SK-N-SH (cell line): ENCODE results near the gene RBBP8NL. TPM values are rescaled to one million over a fixed set of nuclear protein-coding genes. Genes with fewer than 3 reads are reported as not detected.

Source experiments
- CTCF ChIA-PET: fragments of 300-600, 350-600 bp; formaldehyde crosslinking; extraction: SDS; loops from one replicate; lab custom pipeline; 2021; lab: Yijun Ruan, JAX
- POLR2A ChIA-PET: fragments of 350-600 bp; sonication (Branson Sonifier 250); formaldehyde crosslinking; extraction: SDS; loops from one replicate; lab custom pipeline; 2020; ENCODE audit warnings: antibody characterized with exemption, inconsistent platforms; lab: Yijun Ruan, JAX
- DNase-seq: peaks from one replicate; pipeline ENCODE4 v3.0.0; 2012
- H2AFZ ChIP-seq: fragments of 200-600 bp; sonication (generic); 2 replicates; pipeline ENCODE4 v1.8.1; 2016; ENCODE audit warnings: antibody characterized with exemption, mild to moderate bottlenecking, low read depth
- H3F3A ChIP-seq: fragments of 200-600 bp; sonication (generic); replicated peaks from 2 replicates; pipeline ENCODE3; 2016; ENCODE audit warnings: antibody characterized with exemption, mild to moderate bottlenecking; ENCODE audit not compliant: insufficient read depth
- H3K27ac ChIP-seq, 2 experiments: fragments of 200-500 bp in 1 of 2; fragments of 200-600 bp in 1 of 2; sonication (Bioruptor generic) in 1 of 2; sonication (generic), shearing (Covaris generic) in 1 of 2; 2 replicates each; pipeline versions ENCODE4 v1.5.1 to v1.6.1; 2014 to 2016; ENCODE audit warnings: low read depth in 2 of 2, inconsistent platforms in 1 of 2, low read length in 1 of 2, mild to moderate bottlenecking in 1 of 2, mixed read lengths in 1 of 2
- H3K27me3 ChIP-seq: fragments of 200-600 bp; sonication (generic), shearing (Covaris generic); 2 replicates; pipeline ENCODE4 v1.6.1; 2016; ENCODE audit warnings: mixed run types; ENCODE audit not compliant: insufficient read depth
- H3K36me3 ChIP-seq, 2 experiments: fragments of 200-500 bp in 1 of 2; fragments of 200-600 bp in 1 of 2; sonication (Bioruptor generic) in 1 of 2; sonication (generic) in 1 of 2; replicated peaks in 1 of 2; 2 replicates each; pipeline versions ENCODE3 to v1.5.1; 2014 to 2016; ENCODE audit warnings: low read length in 1 of 2, mild to moderate bottlenecking in 1 of 2; ENCODE audit not compliant: insufficient read depth in 2 of 2, control insufficient read depth in 1 of 2
- H3K4me1 ChIP-seq, 2 experiments: fragments of 200-500 bp in 1 of 2; fragments of 200-600 bp in 1 of 2; sonication (Bioruptor generic) in 1 of 2; sonication (generic), shearing (Covaris generic) in 1 of 2; 2 replicates each; pipeline versions ENCODE4 v1.5.1 to v1.6.1; 2014 to 2016; ENCODE audit warnings: low read depth in 1 of 2, low read length in 1 of 2, mixed run types in 1 of 2; ENCODE audit not compliant: insufficient read depth in 2 of 2, control insufficient read depth in 1 of 2
- H3K4me2 ChIP-seq: fragments of 200-600 bp; sonication (generic), shearing (Covaris generic); 2 replicates; pipeline ENCODE4 v1.6.1; 2017; ENCODE audit warnings: mixed run types
- H3K4me3 ChIP-seq, 2 experiments: fragments of 200-500 bp in 1 of 2; fragments of 200-600 bp in 1 of 2; sonication (Bioruptor generic) in 1 of 2; sonication (generic), shearing (Covaris generic) in 1 of 2; 2 replicates each; pipeline versions ENCODE4 v1.5.1 to v1.8.1; 2014 to 2016; ENCODE audit warnings: low read depth in 2 of 2, inconsistent platforms in 1 of 2, low read length in 1 of 2, mild to moderate bottlenecking in 1 of 2, mixed read lengths in 1 of 2, moderate library complexity in 1 of 2
- H3K79me2 ChIP-seq: fragments of 200-600 bp; sonication (generic); 2 replicates; pipeline ENCODE4 v1.8.1; 2017; ENCODE audit warnings: mild to moderate bottlenecking; ENCODE audit not compliant: insufficient read depth
- H3K9ac ChIP-seq: fragments of 200-600 bp; sonication (generic); 2 replicates; pipeline ENCODE4 v1.6.1; 2017; ENCODE audit warnings: mixed run types
- H3K9me2 ChIP-seq: fragments of 200-600 bp; sonication (generic); 2 replicates; pipeline ENCODE4 v1.6.1; 2017; ENCODE audit warnings: mixed run types
- H3K9me3 ChIP-seq: fragments of 200-600 bp; sonication (generic); 2 replicates; pipeline ENCODE4 v1.6.1; 2017; ENCODE audit warnings: mixed run types, mild to moderate bottlenecking, moderate library complexity
- H4K20me1 ChIP-seq: fragments of 200-600 bp; sonication (generic); 2 replicates; pipeline ENCODE4 v1.6.1; 2017; ENCODE audit warnings: mild to moderate bottlenecking, mixed run types; ENCODE audit not compliant: insufficient read depth
- ELF1 ChIP-seq: IDR thresholded peaks from 2 replicates; pipeline ENCODE4 v1.4.0; 2012
- EP300 ChIP-seq, 2 experiments: IDR thresholded peaks; 2 replicates each; pipeline versions ENCODE4 v1.4.0 to v1.6.1; 2012; ENCODE audit warnings: borderline replicate concordance in 1 of 2, low read depth in 1 of 2, low read length in 1 of 2
- FOXJ3 ChIP-seq: sonication (generic); formaldehyde crosslinking; IDR thresholded peaks from 2 replicates; pipeline ENCODE4 v1.5.1; 2020; ENCODE audit warnings: mild to moderate bottlenecking, missing genetic modification reagents
- FOXM1 ChIP-seq: IDR thresholded peaks from 2 replicates; pipeline ENCODE4 v1.4.0; 2012; ENCODE audit warnings: low read depth, mild to moderate bottlenecking
- NFIC ChIP-seq: IDR thresholded peaks from 2 replicates; pipeline ENCODE4 v1.4.0; 2012; ENCODE audit warnings: borderline replicate concordance
- NRF1 ChIP-seq: IDR thresholded peaks from 2 replicates; pipeline ENCODE4 v1.6.1; 2012; ENCODE audit warnings: low read depth, mild to moderate bottlenecking, low read length
- POLR2AphosphoS5 ChIP-seq: IDR thresholded peaks from 2 replicates; pipeline ENCODE4 v1.6.1; 2012; ENCODE audit warnings: low read depth, low read length
- RAD21 ChIP-seq: IDR thresholded peaks from 2 replicates; pipeline ENCODE4 v1.6.1; 2012; ENCODE audit warnings: mild to moderate bottlenecking, low read length
- SIN3A ChIP-seq: IDR thresholded peaks from 2 replicates; pipeline ENCODE4 v1.6.1; 2012; ENCODE audit warnings: low read depth, mild to moderate bottlenecking, low read length, moderate library complexity, borderline replicate concordance
- TAF1 ChIP-seq: IDR thresholded peaks from 2 replicates; pipeline ENCODE4 v1.6.1; 2012; ENCODE audit warnings: low read depth, mild to moderate bottlenecking, low read length, moderate library complexity, borderline replicate concordance
- TEAD4 ChIP-seq: IDR thresholded peaks from 2 replicates; pipeline ENCODE4 v1.4.0; 2012; ENCODE audit warnings: mild to moderate bottlenecking, borderline replicate concordance; ENCODE audit not compliant: insufficient read depth
- WGBS: methylation state at CpG from one replicate; pipeline ENCODE4 v1.1.6; 2017; ENCODE audit warnings: low lambda C conversion rate; 5-methylcytosine and 5-hydroxymethylcytosine counted together
- polyA plus RNA-seq, 3 experiments: library from polyadenylated mRNA; depleted of rRNA; stranded (reverse); fragments of >200 nt; gene quantifications; 2 replicates each; pipeline ENCODE4 v1.2.3, GENCODE V29; 2012
- TF ChIP-seq, protein P1 (sequence below): fragments of 150-350 bp; IDR thresholded peaks from 2 replicates; pipeline ENCODE4 v1.6.1; 2016; ENCODE audit warnings: mild to moderate bottlenecking, low read depth, low read length
- TF ChIP-seq, protein P2 (sequence below): IDR thresholded peaks from 2 replicates; pipeline ENCODE4; 2012
- TF ChIP-seq, protein P3 (sequence below): IDR thresholded peaks from 2 replicates; pipeline ENCODE4 v1.6.1; 2012; ENCODE audit warnings: mild to moderate bottlenecking, low read depth, low read length, moderate library complexity
- TF ChIP-seq, protein P4 (sequence below): IDR thresholded peaks from 2 replicates; pipeline ENCODE4 v1.4.0; 2012; ENCODE audit warnings: low read depth

The RBBP8NL gene
- polyA plus RNA-seq, 1 of the 3 experiments (the other 2 are of a cell fraction), result not detected

DNA sequence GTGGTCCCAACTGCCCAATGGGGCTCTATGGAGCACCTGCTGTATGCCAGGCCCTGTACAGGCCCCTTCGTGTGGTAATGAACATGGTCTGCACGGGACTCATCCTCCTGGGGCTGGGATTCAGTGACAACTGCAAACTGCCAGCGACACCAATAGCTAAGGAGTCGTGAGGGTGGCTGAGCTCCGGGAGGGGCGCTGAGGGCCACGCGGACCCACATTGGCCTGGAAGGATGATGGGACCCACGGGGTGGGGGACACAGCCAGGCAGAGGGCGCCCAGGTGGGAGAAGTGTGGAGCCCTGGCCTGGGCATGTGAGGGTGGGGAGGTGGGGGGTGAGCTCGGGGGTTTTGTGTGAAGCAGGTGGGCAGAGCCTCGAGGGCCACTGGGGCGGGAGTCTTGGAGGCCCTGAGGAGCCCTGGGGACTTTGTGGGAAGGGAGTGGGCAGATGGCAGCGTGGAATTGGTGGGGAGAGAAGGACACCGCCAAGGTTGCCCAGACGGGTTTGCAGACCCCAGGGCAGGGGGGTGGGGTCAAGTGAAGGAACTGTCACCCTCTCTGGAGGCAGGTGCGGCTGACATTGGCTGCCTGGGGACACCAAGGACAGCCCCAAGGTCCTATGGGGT, 26.0 kb upstream of the RBBP8NL start:
- Histone ChIP-seq H3F3A (no peaks in the 10 kb centered on the region), H3K4me2 (no peak overlapping the region), H3K9ac (no peak overlapping the region), H3K79me2 (no peaks in the 10 kb centered on the region), H3K9me2 (no peaks in the 10 kb centered on the region), H3K27me3 (no peaks in the 10 kb centered on the region), H3K4me3 (no peak overlapping the region), H3K4me1 (peaks cover 0 to 8% of the 10 kb centered on the region in 2 experiments; a peak in 1 of 4 replicates), H3K36me3 (no peaks in the 10 kb centered on the region), H3K27ac (no peak overlapping the region), H2AFZ (no peak overlapping the region), H4K20me1 (no peaks in the 10 kb centered on the region), H3K9me3 (no peaks in the 10 kb centered on the region)
- POLR2A ChIA-PET, result no interaction called here
- 67% methylated on average over 17 of the region's 17 CpGs for WGBS
- no peak for DNase-seq
- TF ChIP-seq, protein P1, sequence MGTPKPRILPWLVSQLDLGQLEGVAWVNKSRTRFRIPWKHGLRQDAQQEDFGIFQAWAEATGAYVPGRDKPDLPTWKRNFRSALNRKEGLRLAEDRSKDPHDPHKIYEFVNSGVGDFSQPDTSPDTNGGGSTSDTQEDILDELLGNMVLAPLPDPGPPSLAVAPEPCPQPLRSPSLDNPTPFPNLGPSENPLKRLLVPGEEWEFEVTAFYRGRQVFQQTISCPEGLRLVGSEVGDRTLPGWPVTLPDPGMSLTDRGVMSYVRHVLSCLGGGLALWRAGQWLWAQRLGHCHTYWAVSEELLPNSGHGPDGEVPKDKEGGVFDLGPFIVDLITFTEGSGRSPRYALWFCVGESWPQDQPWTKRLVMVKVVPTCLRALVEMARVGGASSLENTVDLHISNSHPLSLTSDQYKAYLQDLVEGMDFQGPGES, result no peak
- TF ChIP-seq, protein P2, sequence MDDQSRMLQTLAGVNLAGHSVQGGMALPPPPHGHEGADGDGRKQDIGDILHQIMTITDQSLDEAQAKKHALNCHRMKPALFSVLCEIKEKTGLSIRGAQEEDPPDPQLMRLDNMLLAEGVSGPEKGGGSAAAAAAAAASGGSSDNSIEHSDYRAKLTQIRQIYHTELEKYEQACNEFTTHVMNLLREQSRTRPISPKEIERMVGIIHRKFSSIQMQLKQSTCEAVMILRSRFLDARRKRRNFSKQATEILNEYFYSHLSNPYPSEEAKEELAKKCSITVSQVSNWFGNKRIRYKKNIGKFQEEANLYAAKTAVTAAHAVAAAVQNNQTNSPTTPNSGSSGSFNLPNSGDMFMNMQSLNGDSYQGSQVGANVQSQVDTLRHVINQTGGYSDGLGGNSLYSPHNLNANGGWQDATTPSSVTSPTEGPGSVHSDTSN, result no peak
- TF ChIP-seq TAF1, result no peak
- no peak for TF ChIP-seq ELF1
- TF ChIP-seq, protein P3, sequence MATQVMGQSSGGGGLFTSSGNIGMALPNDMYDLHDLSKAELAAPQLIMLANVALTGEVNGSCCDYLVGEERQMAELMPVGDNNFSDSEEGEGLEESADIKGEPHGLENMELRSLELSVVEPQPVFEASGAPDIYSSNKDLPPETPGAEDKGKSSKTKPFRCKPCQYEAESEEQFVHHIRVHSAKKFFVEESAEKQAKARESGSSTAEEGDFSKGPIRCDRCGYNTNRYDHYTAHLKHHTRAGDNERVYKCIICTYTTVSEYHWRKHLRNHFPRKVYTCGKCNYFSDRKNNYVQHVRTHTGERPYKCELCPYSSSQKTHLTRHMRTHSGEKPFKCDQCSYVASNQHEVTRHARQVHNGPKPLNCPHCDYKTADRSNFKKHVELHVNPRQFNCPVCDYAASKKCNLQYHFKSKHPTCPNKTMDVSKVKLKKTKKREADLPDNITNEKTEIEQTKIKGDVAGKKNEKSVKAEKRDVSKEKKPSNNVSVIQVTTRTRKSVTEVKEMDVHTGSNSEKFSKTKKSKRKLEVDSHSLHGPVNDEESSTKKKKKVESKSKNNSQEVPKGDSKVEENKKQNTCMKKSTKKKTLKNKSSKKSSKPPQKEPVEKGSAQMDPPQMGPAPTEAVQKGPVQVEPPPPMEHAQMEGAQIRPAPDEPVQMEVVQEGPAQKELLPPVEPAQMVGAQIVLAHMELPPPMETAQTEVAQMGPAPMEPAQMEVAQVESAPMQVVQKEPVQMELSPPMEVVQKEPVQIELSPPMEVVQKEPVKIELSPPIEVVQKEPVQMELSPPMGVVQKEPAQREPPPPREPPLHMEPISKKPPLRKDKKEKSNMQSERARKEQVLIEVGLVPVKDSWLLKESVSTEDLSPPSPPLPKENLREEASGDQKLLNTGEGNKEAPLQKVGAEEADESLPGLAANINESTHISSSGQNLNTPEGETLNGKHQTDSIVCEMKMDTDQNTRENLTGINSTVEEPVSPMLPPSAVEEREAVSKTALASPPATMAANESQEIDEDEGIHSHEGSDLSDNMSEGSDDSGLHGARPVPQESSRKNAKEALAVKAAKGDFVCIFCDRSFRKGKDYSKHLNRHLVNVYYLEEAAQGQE, result no peak
- no peak for TF ChIP-seq FOXM1
- TF ChIP-seq RAD21, result no peak
- TF ChIP-seq POLR2AphosphoS5, result no peak
- TF ChIP-seq NRF1, result no peak
- no peak for TF ChIP-seq TEAD4
- TF ChIP-seq, protein P4, sequence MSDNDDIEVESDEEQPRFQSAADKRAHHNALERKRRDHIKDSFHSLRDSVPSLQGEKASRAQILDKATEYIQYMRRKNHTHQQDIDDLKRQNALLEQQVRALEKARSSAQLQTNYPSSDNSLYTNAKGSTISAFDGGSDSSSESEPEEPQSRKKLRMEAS, result no peak
- TF ChIP-seq SIN3A, result no peak
- no peak for TF ChIP-seq NFIC
- no peak for TF ChIP-seq FOXJ3 (CRISPR knock-in tag)
- TF ChIP-seq EP300 (IDR thresholded peaks at IDR 0.05; ENCODE audit: borderline replicate concordance in 1 of 2, low read depth in 1 of 2, low read length in 1 of 2), result no peak
- CTCF ChIA-PET, result interaction anchor here (1.0 kb wide), 1 partner anchor 48 kb away, joined by 3 read pairs; no protein-coding TSS in a partner anchor
